Panc1 (cell line): ENCODE results near the gene AAK1.

Experiments
- CTCF ChIP-seq: fragments of 450-650 bp; IDR thresholded peaks from 2 replicates; pipeline ENCODE4 v1.5.1; 2017; ENCODE audit warnings: mild to moderate bottlenecking
- POLR2AphosphoS5 ChIP-seq: IDR thresholded peaks from 2 replicates; pipeline ENCODE4 v1.6.1; 2012; ENCODE audit warnings: mild to moderate bottlenecking, low read depth, low read length, moderate library complexity
- TCF7L2 ChIP-seq: IDR thresholded peaks from 2 replicates; pipeline ENCODE4 v1.6.1; 2011; ENCODE audit warnings: mild to moderate bottlenecking, low read depth, low read length, inconsistent platforms

GRCh38 chr2:69583321-69583833, 60.2 kb downstream of the AAK1 start:
- no peak for TF ChIP-seq POLR2AphosphoS5
- no peak for TF ChIP-seq CTCF
- TF ChIP-seq TCF7L2, result no peak
